Endothelial cell of umbilical vein (primary cell): ENCODE data around the gene SDCBP2. TPM values are rescaled to one million over a fixed set of nuclear protein-coding genes. Genes with fewer than 3 reads are reported as not detected.

Source experiments
- BruUV-seq: library from RNA; stranded (reverse); fragments of 400-500 nt; replicated peaks from 2 replicates; lab custom pipeline; 2021; lab: Mats Ljungman, UMichigan
- CTCF ChIA-PET: fragments of 300-600, 350-600 bp; sonication (Branson Sonifier 250); formaldehyde crosslinking; loops from one replicate; lab custom pipeline; 2021; ENCODE audit warnings: antibody characterized with exemption, inconsistent platforms; lab: Charles Lee
- POLR2A ChIA-PET: fragments of 300-600, 350-600 bp; sonication (Branson Sonifier 250); formaldehyde crosslinking; loops from one replicate; lab custom pipeline; 2021; ENCODE audit warnings: antibody characterized with exemption, inconsistent platforms; lab: Charles Lee
- DNase-seq: peaks from one replicate; pipeline ENCODE4 v3.0.0-alpha.2; 2011; ENCODE audit warnings: low read depth, low spot score
- FAIRE-seq: peaks from 2 replicates; lab custom pipeline; 2011; peaks lifted over from hg19 to GRCh38; lab: Jason Lieb, UNC
- H2AFZ ChIP-seq: 2 replicates; pipeline ENCODE4 v1.6.0; 2012; ENCODE audit warnings: low read depth, low read length, control low read depth, inconsistent platforms
- H3K27ac ChIP-seq: 2 replicates; pipeline ENCODE4 v1.5.1; 2011; ENCODE audit warnings: low read depth, mild to moderate bottlenecking, control low read depth, low read length, moderate library complexity; ENCODE audit not compliant: insufficient read depth
- H3K27me3 ChIP-seq, 2 experiments: 2 replicates each; pipeline versions ENCODE4 v1.6.0 to v1.6.1; 2011; ENCODE audit warnings: low read length in 2 of 2, mixed read lengths in 1 of 2; ENCODE audit not compliant: control insufficient read depth in 2 of 2, insufficient read depth in 2 of 2
- H3K36me3 ChIP-seq, 2 experiments: 2 replicates in 1 of 2; 3 replicates in 1 of 2; pipeline ENCODE4 v1.5.1; 2011; ENCODE audit warnings: low read length in 2 of 2, mild to moderate bottlenecking in 1 of 2, moderate library complexity in 1 of 2; ENCODE audit not compliant: control insufficient read depth in 2 of 2, insufficient read depth in 2 of 2; ENCODE audit errors: extremely low read depth in 1 of 2
- H3K4me1 ChIP-seq: 3 replicates; pipeline ENCODE4 v1.5.1; 2011; ENCODE audit warnings: mild to moderate bottlenecking, low read length; ENCODE audit not compliant: control insufficient read depth, insufficient read depth; ENCODE audit errors: extremely low read depth
- H3K4me2 ChIP-seq: 2 replicates; pipeline ENCODE4 v1.6.1; 2011; ENCODE audit warnings: low read length, control low read depth, mixed read lengths; ENCODE audit not compliant: insufficient read depth
- H3K4me3 ChIP-seq, 3 experiments: fragments of 200-600 bp in 1 of 3; sonication (generic), shearing (Covaris generic) in 1 of 3; replicated peaks in 1 of 3; 2 replicates each; pipeline ENCODE4 v1.5.1; 2011 to 2016; ENCODE audit warnings: control low read depth in 3 of 3, low read length in 3 of 3, mild to moderate bottlenecking in 2 of 3, inconsistent platforms in 1 of 3, low read depth in 1 of 3, moderate library complexity in 1 of 3; ENCODE audit not compliant: insufficient read depth in 1 of 3
- H3K79me2 ChIP-seq: 2 replicates; pipeline ENCODE4 v1.6.0; 2012; ENCODE audit warnings: low read length, inconsistent platforms; ENCODE audit not compliant: control insufficient read depth, insufficient read depth
- H3K9ac ChIP-seq: replicated peaks from 2 replicates; pipeline ENCODE3; 2011; ENCODE audit warnings: low read length, control low read depth; ENCODE audit not compliant: insufficient read depth; ENCODE audit errors: extremely low read depth
- H3K9me1 ChIP-seq: replicated peaks from 3 replicates; pipeline ENCODE4 v1.6.0; 2011; ENCODE audit warnings: mild to moderate bottlenecking, low read length; ENCODE audit not compliant: control insufficient read depth, insufficient read depth; ENCODE audit errors: extremely low read depth
- H3K9me3 ChIP-seq: replicated peaks from 2 replicates; pipeline ENCODE4 v1.5.1; 2012; ENCODE audit warnings: low read length, inconsistent platforms; ENCODE audit not compliant: control insufficient read depth, insufficient read depth
- H4K20me1 ChIP-seq: replicated peaks from 2 replicates; pipeline ENCODE3; 2011; ENCODE audit warnings: mild to moderate bottlenecking, low read length; ENCODE audit not compliant: control insufficient read depth, insufficient read depth; ENCODE audit errors: extremely low read depth
- EZH2 ChIP-seq: IDR thresholded peaks from 2 replicates; pipeline ENCODE4 v1.6.1; 2012; ENCODE audit warnings: borderline replicate concordance, low read depth, mild to moderate bottlenecking, moderate library complexity, low read length, inconsistent platforms; ENCODE audit not compliant: severe bottlenecking
- FOS ChIP-seq: IDR thresholded peaks from 2 replicates; pipeline ENCODE4 v1.6.1; 2011; ENCODE audit warnings: mild to moderate bottlenecking, low read length, moderate library complexity, borderline replicate concordance; ENCODE audit not compliant: insufficient read depth
- GATA2 ChIP-seq: IDR thresholded peaks from 2 replicates; pipeline ENCODE4 v1.7.0; 2011; ENCODE audit warnings: low read depth, mild to moderate bottlenecking, moderate library complexity, mixed read lengths, low read length; ENCODE audit not compliant: insufficient read length, insufficient read depth
- JUN ChIP-seq: IDR thresholded peaks from 2 replicates; pipeline ENCODE4 v1.6.1; 2011; ENCODE audit warnings: borderline replicate concordance, low read depth; ENCODE audit not compliant: insufficient read length, insufficient read depth
- MYC ChIP-seq: IDR thresholded peaks from one replicate; pipeline ENCODE4 v1.6.1; 2011; ENCODE audit warnings: mild to moderate bottlenecking, low read depth, low read length
- POLR2A ChIP-seq: IDR thresholded peaks from 2 replicates; pipeline ENCODE4 v1.6.1; 2012; ENCODE audit warnings: low read depth, mild to moderate bottlenecking, control low read depth, low read length
- POLR2AphosphoS5 ChIP-seq: IDR thresholded peaks from 2 replicates; pipeline ENCODE4 v1.6.1; 2012; ENCODE audit warnings: low read depth, mild to moderate bottlenecking, control low read depth, low read length, moderate library complexity; ENCODE audit not compliant: insufficient read depth
- dilution Hi-C: fragments of 300-500 bp; cut with MboI; formaldehyde crosslinking; loops from one replicate; pipeline ENCODE4 v1.15.0; 2019; ENCODE audit warnings: low sequenced_read_pairs; ENCODE audit not compliant: extremely low pct_ligation_motif_present
- intact Hi-C: fragments of 100-400 bp; cut with micrococcal nuclease; formaldehyde crosslinking; loops from one replicate; pipeline ENCODE4 v1.10.0; 2022
- polyA plus RNA-seq, 4 experiments: library from polyadenylated mRNA; depleted of rRNA in 3 of 4; stranded (reverse) in 3 of 4; unstranded in 1 of 4; fragments of >200 nt; gene quantifications; 2 replicates each; pipeline versions ENCODE4 v1.2.1 to v1.2.3, GENCODE V29; 2011 to 2012; ENCODE audit warnings: missing spikeins in 1 of 4
- total RNA-seq: library from RNA; stranded (reverse); gene quantifications from 2 replicates; pipeline ENCODE4 v1.2.3, GENCODE V29; 2021
- TF ChIP-seq, protein P1 (sequence below), 2 donors: IDR thresholded peaks; 1 replicate in 1 of 2; 2 replicates in 1 of 2; pipeline ENCODE4 v1.5.1; 2011; ENCODE audit warnings: low read length in 2 of 2, mild to moderate bottlenecking in 2 of 2, moderate library complexity in 2 of 2, control low read depth in 1 of 2, inconsistent platforms in 1 of 2, low read depth in 1 of 2; ENCODE audit not compliant: insufficient read depth in 1 of 2; ENCODE audit errors: extremely low read depth in 1 of 2
- TF ChIP-seq, protein P2 (sequence below): IDR thresholded peaks from 2 replicates; pipeline ENCODE4 v1.6.1; 2011; ENCODE audit not compliant: insufficient read depth, insufficient read length

Gene SDCBP2
- total and polyA plus RNA-seq, 2 donors (not counting 3 experiments of a cell fraction or from before 2014, with no cell fraction given), result 6.9 to 9.0 TPM

DNA sequence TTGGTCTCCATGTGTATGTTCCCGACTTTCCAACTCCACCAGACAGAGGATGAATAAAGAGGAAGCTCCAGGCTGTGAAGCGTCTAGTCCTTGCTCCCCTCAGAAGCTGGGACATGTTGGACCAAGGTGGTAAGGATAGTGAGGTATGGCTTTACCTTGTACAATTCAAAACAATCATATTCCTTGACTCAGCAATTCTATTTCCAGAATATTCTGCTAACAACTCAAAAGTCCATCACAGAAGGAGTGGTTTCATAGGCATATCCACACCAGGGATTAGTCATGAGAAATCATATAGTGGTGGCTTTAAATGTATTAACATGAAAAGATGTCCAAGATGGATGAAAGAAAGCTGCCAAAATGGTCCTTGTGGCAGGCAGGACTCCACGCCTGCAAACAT is 44.1 kb upstream of the SDCBP2 start:
- Histone ChIP-seq H2AFZ (no peak overlapping the region), H3K4me1 (peaks cover 86% of the 10 kb centered on the region), H3K79me2 (peaks cover 92% of the 10 kb centered on the region), H3K4me3 (no peak overlapping the region), H3K27ac (peak overlapping the region; percentile 83), H3K9me3 (no peaks in the 10 kb centered on the region), H3K27me3 (no peaks in the 10 kb centered on the region), H3K9me1 (no peaks in the 10 kb centered on the region), H3K36me3 (peaks cover 19 to 25% of the 10 kb centered on the region in 2 experiments), H4K20me1 (peaks cover 3% of the 10 kb centered on the region), H3K4me2 (peak overlapping the region; percentile 13), H3K9ac (no peak overlapping the region)
- no peak for DNase-seq
- no TSS peak for BruUV-seq
- intact Hi-C loops, result loop anchor here (1.0 kb wide), 1 partner anchor 64 kb away; no protein-coding TSS in a partner anchor
- TF ChIP-seq POLR2AphosphoS5 (no peak), EZH2 (no peak), GATA2 (no peak), POLR2A (no peak), FOS (no peak), MYC (no peak), JUN (no peak)
- TF ChIP-seq, protein P1, sequence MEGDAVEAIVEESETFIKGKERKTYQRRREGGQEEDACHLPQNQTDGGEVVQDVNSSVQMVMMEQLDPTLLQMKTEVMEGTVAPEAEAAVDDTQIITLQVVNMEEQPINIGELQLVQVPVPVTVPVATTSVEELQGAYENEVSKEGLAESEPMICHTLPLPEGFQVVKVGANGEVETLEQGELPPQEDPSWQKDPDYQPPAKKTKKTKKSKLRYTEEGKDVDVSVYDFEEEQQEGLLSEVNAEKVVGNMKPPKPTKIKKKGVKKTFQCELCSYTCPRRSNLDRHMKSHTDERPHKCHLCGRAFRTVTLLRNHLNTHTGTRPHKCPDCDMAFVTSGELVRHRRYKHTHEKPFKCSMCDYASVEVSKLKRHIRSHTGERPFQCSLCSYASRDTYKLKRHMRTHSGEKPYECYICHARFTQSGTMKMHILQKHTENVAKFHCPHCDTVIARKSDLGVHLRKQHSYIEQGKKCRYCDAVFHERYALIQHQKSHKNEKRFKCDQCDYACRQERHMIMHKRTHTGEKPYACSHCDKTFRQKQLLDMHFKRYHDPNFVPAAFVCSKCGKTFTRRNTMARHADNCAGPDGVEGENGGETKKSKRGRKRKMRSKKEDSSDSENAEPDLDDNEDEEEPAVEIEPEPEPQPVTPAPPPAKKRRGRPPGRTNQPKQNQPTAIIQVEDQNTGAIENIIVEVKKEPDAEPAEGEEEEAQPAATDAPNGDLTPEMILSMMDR (IDR thresholded peaks at IDR 0.05; ENCODE audit: extremely low read depth in 1 of 2, insufficient read depth in 1 of 2, low read depth in 1 of 2, low read length in 2 of 2), result no peak
- TF ChIP-seq, protein P2, sequence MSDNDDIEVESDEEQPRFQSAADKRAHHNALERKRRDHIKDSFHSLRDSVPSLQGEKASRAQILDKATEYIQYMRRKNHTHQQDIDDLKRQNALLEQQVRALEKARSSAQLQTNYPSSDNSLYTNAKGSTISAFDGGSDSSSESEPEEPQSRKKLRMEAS, result no peak
- dilution Hi-C loops, result no loop called here
- ChIA-PET CTCF (interaction anchor here (0.9 to 2.9 kb wide), 5 partner anchors 41 to 65 kb away, joined by 3 to 22 read pairs (median 6); no protein-coding TSS in a partner anchor), POLR2A (interaction anchor here (0.6 to 1.9 kb wide), 2 partner anchors 17 to 58 kb away, joined by 3 to 4 read pairs; no protein-coding TSS in a partner anchor)
- no peak for FAIRE-seq
